CD4-positive, alpha-beta memory T cell (primary cell): ENCODE results near the gene TEX13B. TPM values are rescaled to one million over a fixed set of nuclear protein-coding genes. Genes with fewer than 3 reads are reported as not detected.

Experiments
- CTCF ChIA-PET: fragments of 350-600 bp; sonication (Branson Sonifier 250); formaldehyde crosslinking; loops from one replicate; lab custom pipeline; 2021; ENCODE audit warnings: inconsistent platforms; ENCODE audit not compliant: partially characterized antibody; lab: Charles Lee
- POLR2A ChIA-PET: fragments of 350-600 bp; sonication (Branson Sonifier 250); formaldehyde crosslinking; loops from one replicate; lab custom pipeline; 2021; ENCODE audit not compliant: partially characterized antibody; lab: Charles Lee
- DNase-seq, 5 donors: peaks; one replicate each; pipeline versions ENCODE4 v3.0.0 to v3.0.0-alpha.2; 2020 to 2022; ENCODE audit warnings: mixed read lengths in 1 of 5
- H3K27ac ChIP-seq: one replicate; pipeline ENCODE4 v1.7.0; 2013; ENCODE audit warnings: low read depth, low read length
- H3K27me3 ChIP-seq: 2 replicates; pipeline ENCODE4 v1.7.0; 2013; ENCODE audit warnings: mild to moderate bottlenecking, low read length, moderate library complexity; ENCODE audit not compliant: insufficient read depth
- H3K36me3 ChIP-seq: 2 replicates; pipeline ENCODE4 v1.7.0; 2013; ENCODE audit warnings: mild to moderate bottlenecking, low read length, moderate library complexity; ENCODE audit not compliant: insufficient read depth
- H3K4me1 ChIP-seq: 2 replicates; pipeline ENCODE4 v1.7.0; 2013; ENCODE audit warnings: mild to moderate bottlenecking, low read length, moderate library complexity; ENCODE audit not compliant: insufficient read depth
- H3K4me3 ChIP-seq, 2 donors: one replicate each; pipeline ENCODE4 v1.7.0; 2013; ENCODE audit warnings: low read length in 2 of 2, mild to moderate bottlenecking in 1 of 2
- H3K9me3 ChIP-seq, 2 donors: one replicate each; pipeline ENCODE4 v1.7.0; 2013; ENCODE audit warnings: low read length in 2 of 2, control low read depth in 1 of 2; ENCODE audit not compliant: control insufficient read depth in 1 of 2
- H3K27ac Mint-ChIP-seq, 7 donors: one replicate each; pipeline ENCODE4 v1.8.0; 2020 to 2021; ENCODE audit warnings: mixed read lengths in 7 of 7, mild to moderate bottlenecking in 6 of 7, inconsistent platforms in 3 of 7, moderate library complexity in 3 of 7
- H3K27me3 Mint-ChIP-seq, 2 donors: one replicate each; pipeline ENCODE4 v1.8.0; 2020 to 2021; ENCODE audit warnings: mixed read lengths in 2 of 2
- H3K36me3 Mint-ChIP-seq, 2 donors: one replicate each; pipeline ENCODE4 v1.8.0; 2020 to 2021; ENCODE audit warnings: mixed read lengths in 2 of 2, inconsistent platforms in 1 of 2, mild to moderate bottlenecking in 1 of 2
- H3K4me1 Mint-ChIP-seq, 4 donors: one replicate each; pipeline ENCODE4 v1.8.0; 2020 to 2021; ENCODE audit warnings: mixed read lengths in 4 of 4, mild to moderate bottlenecking in 1 of 4
- H3K4me3 Mint-ChIP-seq, 8 donors: one replicate each; pipeline ENCODE4 v1.8.0; 2020 to 2021; ENCODE audit warnings: mixed read lengths in 8 of 8, mild to moderate bottlenecking in 7 of 8, moderate library complexity in 6 of 8, inconsistent platforms in 3 of 8
- H3K9me3 Mint-ChIP-seq, 8 donors: one replicate each; pipeline ENCODE4 v1.8.0; 2020 to 2021; ENCODE audit warnings: mixed read lengths in 8 of 8, mild to moderate bottlenecking in 5 of 8, inconsistent platforms in 3 of 8, moderate library complexity in 1 of 8
- intact Hi-C: fragments of 100-400 bp; cut with micrococcal nuclease; formaldehyde crosslinking; loops from one replicate; pipeline ENCODE4 v1.15.1; 2023
- polyA plus RNA-seq, 2 donors: library from polyadenylated mRNA; unstranded; fragments of 300-500 nt; fragmentation: Illumina TruSeq; gene quantifications; one replicate each; pipeline ENCODE4 v1.2.3, GENCODE V29; 2021
- total RNA-seq, 2 experiments: library from RNA; stranded (reverse); gene quantifications; one replicate each; pipeline ENCODE4 v1.2.3, GENCODE V29; 2021

Gene TEX13B, protein sequence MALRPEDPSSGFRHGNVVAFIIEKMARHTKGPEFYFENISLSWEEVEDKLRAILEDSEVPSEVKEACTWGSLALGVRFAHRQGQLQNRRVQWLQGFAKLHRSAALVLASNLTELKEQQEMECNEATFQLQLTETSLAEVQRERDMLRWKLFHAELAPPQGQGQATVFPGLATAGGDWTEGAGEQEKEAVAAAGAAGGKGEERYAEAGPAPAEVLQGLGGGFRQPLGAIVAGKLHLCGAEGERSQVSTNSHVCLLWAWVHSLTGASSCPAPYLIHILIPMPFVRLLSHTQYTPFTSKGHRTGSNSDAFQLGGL
- total RNA-seq (not detected), polyA plus RNA-seq (not detected)

DNA sequence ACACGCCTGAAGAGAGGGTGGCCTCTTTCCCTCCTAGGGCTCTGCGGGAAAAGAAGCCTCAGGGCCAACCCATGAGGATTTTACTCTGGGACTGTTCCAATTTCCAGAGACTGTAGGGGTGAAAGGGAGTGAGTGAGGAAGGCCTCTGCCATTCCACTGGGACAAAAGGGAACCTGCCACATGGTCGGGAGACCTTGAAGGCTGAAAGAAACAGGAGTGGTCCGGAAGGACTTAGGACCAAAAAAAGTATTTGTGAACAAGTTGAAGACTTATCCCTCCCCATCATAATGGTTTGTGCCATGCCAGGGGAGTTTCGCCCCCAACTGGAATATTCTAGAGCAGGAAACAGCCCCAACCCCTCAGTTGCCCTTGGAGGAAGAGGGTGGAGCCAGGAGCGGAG is at the start of gene TEX13B:
Gene TEX13B (minus strand): TSS at position 15 of the 400 bp plus-strand sequence. CDS start 243 bp downstream, outside the sequence.
- no peaks in the 10 kb centered on the region for H3K36me3 Mint-ChIP-seq
- Histone ChIP-seq H3K27ac (no peak within 1 kb of the TSS), H3K4me1 (no peaks in the 10 kb centered on the region), H3K9me3 (no peaks in the 10 kb centered on the region), H3K27me3 (no peaks in the 10 kb centered on the region), H3K4me3 (no peak within 1 kb of the TSS), H3K36me3 (no peaks in the 10 kb centered on the region)
- CTCF ChIA-PET: no interaction called here
- H3K9me3 Mint-ChIP-seq: no peaks in the 10 kb centered on the region
- no peak for DNase-seq
- H3K27ac Mint-ChIP-seq: peak within 1 kb of the TSS in 1 of 7 donors; percentile 43
- H3K4me3 Mint-ChIP-seq: no peak within 1 kb of the TSS
- POLR2A ChIA-PET: no interaction called here
- H3K4me1 Mint-ChIP-seq: peaks cover 0 to 4% (median 1%) of the 10 kb centered on the region in 4 donors
- peaks cover 0 to 2% of the 10 kb centered on the region in 2 donors for H3K27me3 Mint-ChIP-seq
- intact Hi-C loops: no loop called here

DNA sequence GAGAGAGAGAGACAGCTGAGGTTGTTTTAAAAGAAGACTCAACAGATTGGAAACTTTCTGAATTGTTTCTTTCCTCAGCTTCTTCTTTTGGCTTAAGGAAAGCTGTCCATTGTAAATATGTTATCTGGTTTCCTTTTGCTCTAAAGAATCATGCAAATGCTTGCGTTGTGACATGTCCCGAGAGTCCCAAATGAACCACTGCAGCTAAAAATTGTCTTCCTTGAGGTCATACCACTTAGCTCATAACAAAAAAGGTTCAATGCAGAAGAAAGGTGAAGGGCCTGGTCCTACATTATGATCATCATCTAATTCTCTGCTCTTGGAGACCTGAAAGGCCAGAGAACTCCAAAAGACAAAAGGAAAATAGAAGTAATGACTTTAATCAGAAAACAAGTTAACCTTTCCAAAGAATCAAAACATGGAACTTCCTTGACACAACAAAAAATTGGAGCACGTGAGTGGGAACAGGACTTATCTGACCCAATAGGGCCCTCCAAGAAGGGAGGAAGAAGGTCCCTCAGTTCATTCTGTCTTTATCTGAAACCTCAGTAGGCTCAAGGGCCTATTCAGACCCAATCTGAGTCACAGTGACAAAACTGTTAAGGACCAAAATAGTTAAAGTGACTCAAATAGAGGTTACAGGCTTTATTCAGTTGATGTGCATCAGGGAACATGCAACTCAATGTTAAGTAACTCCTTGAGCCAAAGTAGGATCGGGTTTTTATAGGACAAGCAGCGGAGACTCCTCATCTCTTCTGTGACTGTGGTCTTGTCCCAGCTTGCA is 48.0 kb upstream of the TEX13B start:
- no peaks in the 10 kb centered on the region for H3K9me3 ChIP-seq
- ChIA-PET POLR2A (interaction anchor here (1.0 kb wide), 1 partner anchor 30 kb away, joined by 3 read pairs; no protein-coding TSS in a partner anchor), CTCF (no interaction called here)
- intact Hi-C loops: no loop called here
- Mint-ChIP-seq H3K27ac (peak overlapping the region in 2 of 7 donors; percentile 41 to 42), H3K36me3 (peaks cover 7% of the 10 kb centered on the region in 2 donors), H3K4me3 (no peak overlapping the region), H3K4me1 (peaks cover 29 to 62% (median 51%) of the 10 kb centered on the region in 4 donors), H3K27me3 (no peaks in the 10 kb centered on the region), H3K9me3 (peaks cover 0 to 1% (median 0%) of the 10 kb centered on the region in 8 donors)
- no peak overlapping the region for H3K27ac ChIP-seq
- no peaks in the 10 kb centered on the region for H3K36me3 ChIP-seq
- peaks cover 20% of the 10 kb centered on the region for H3K4me1 ChIP-seq
- no peak for DNase-seq
- no peaks in the 10 kb centered on the region for H3K27me3 ChIP-seq
- no peak overlapping the region for H3K4me3 ChIP-seq

DNA sequence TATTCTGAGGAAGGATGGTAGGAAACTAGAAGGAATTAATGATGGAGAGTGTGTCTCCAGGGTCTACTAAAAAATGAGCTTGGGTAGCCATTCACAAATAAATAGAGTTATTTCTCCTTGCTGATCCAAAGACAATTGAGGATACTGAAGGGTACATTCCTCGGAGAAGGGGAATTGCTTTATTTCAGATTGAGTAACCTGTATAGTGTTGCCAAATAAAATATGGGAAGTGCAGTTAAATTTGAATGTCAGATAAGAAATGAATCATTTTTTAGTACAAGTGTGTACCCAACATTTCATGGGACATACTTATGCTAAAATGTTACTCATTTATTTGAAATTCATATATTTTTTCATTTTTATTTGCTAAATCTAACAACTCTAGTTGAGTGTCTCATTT is 46.7 kb upstream of the TEX13B start:
- peaks cover 7% of the 10 kb centered on the region in 2 donors for H3K36me3 Mint-ChIP-seq
- no peak overlapping the region for H3K27ac ChIP-seq
- intact Hi-C loops: no loop called here
- no peaks in the 10 kb centered on the region for H3K27me3 Mint-ChIP-seq
- no peak overlapping the region for H3K4me3 Mint-ChIP-seq
- no peak for DNase-seq
- H3K9me3 Mint-ChIP-seq: peaks cover 0 to 1% (median 0%) of the 10 kb centered on the region in 8 donors
- H3K4me1 ChIP-seq: peaks cover 21% of the 10 kb centered on the region
- no peaks in the 10 kb centered on the region for H3K27me3 ChIP-seq
- POLR2A ChIA-PET: no interaction called here
- H3K4me1 Mint-ChIP-seq: peaks cover 34 to 73% (median 58%) of the 10 kb centered on the region in 4 donors
- H3K9me3 ChIP-seq: no peaks in the 10 kb centered on the region
- H3K27ac Mint-ChIP-seq: peak overlapping the region in 3 of 7 donors; percentile 3 to 11 (median 7)
- CTCF ChIA-PET: no interaction called here
- H3K4me3 ChIP-seq: no peak overlapping the region
- no peaks in the 10 kb centered on the region for H3K36me3 ChIP-seq

DNA sequence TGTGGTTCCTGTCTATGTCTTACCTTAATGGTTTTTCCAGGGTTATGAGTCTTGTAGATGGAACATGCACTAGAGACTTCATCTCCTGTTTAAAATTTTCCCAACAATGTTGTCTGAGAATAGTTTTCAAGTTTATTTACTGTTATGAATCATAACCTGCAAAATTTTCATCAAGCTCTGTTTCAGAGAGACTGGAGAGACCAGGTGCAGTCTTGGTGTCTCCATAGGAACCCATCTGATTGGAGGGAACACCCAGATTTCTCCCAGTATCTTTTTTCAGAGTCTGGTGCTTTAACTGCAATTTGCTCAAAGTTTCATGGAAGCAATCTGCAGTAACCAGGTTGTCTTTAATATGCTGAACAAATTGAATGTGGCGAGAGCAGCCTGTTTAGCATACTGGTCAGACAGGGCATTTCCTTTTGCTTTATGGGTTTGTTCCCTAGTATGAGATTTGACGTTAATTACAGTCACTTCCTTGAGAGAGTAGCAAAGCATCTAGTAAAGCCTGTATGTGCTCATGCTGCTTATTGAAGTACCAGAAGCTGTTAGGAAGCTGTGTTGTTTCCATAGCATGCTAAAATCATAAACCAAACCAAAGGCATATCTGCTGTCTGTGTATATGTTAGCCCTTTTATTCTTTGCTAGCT is 43.9 kb upstream of the TEX13B start:
- Histone ChIP-seq H3K27ac (no peak overlapping the region), H3K4me3 (no peak overlapping the region), H3K36me3 (no peaks in the 10 kb centered on the region), H3K27me3 (no peaks in the 10 kb centered on the region), H3K9me3 (no peaks in the 10 kb centered on the region), H3K4me1 (peaks cover 48% of the 10 kb centered on the region)
- H3K27ac Mint-ChIP-seq: peak overlapping the region in 6 of 7 donors; percentile 3 to 74 (median 52)
- peaks cover 0 to 1% (median 0%) of the 10 kb centered on the region in 8 donors for H3K9me3 Mint-ChIP-seq
- H3K27me3 Mint-ChIP-seq: no peaks in the 10 kb centered on the region
- intact Hi-C loops: no loop called here
- H3K36me3 Mint-ChIP-seq: peaks cover 3 to 7% of the 10 kb centered on the region in 2 donors
- ChIA-PET CTCF (interaction anchor here (1.1 kb wide), 1 partner anchor 26 kb away, joined by 3 read pairs; no protein-coding TSS in a partner anchor), POLR2A (interaction anchor here (1.0 kb wide), 1 partner anchor 65 kb away, joined by 3 read pairs; the partner anchor contains the start of genes ATG4A and PSMD10)
- H3K4me3 Mint-ChIP-seq: peak overlapping the region in 3 of 8 donors; percentile 4 to 43 (median 27)
- peaks cover 39 to 84% (median 65%) of the 10 kb centered on the region in 4 donors for H3K4me1 Mint-ChIP-seq
- peak in 4 of 5 donors; percentile 16 to 34 (median 26) for DNase-seq

DNA sequence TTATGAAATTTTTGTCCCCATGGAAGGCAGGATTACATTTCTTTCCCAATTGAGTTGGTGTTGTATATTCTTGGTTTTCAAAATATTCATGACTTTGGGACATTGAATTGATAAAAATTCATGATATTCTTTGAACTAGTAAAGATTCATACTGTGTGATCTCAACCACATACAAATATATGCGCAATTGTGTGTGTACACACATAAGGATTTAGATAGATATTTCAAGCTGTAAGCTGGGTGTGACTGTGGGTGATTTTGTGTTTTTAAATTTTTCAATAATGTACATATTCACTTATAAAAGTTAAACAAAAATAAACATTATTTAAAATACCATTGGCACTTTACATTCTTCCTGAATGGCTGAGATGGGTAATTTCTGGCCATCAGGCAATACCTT is 43.2 kb upstream of the TEX13B start:
- H3K36me3 ChIP-seq: no peaks in the 10 kb centered on the region
- CTCF ChIA-PET: no interaction called here
- Mint-ChIP-seq H3K27me3 (no peaks in the 10 kb centered on the region), H3K27ac (no peak overlapping the region), H3K4me3 (peak overlapping the region in 1 of 8 donors; percentile 26), H3K36me3 (peaks cover 3 to 7% of the 10 kb centered on the region in 2 donors), H3K9me3 (peaks cover 0 to 1% (median 0%) of the 10 kb centered on the region in 8 donors), H3K4me1 (peaks cover 42 to 84% (median 64%) of the 10 kb centered on the region in 4 donors)
- intact Hi-C loops: no loop called here
- H3K27me3 ChIP-seq: no peaks in the 10 kb centered on the region
- H3K9me3 ChIP-seq: no peaks in the 10 kb centered on the region
- H3K27ac ChIP-seq: no peak overlapping the region
- no peak for DNase-seq
- H3K4me1 ChIP-seq: peaks cover 56% of the 10 kb centered on the region
- H3K4me3 ChIP-seq: no peak overlapping the region
- POLR2A ChIA-PET: no interaction called here

DNA sequence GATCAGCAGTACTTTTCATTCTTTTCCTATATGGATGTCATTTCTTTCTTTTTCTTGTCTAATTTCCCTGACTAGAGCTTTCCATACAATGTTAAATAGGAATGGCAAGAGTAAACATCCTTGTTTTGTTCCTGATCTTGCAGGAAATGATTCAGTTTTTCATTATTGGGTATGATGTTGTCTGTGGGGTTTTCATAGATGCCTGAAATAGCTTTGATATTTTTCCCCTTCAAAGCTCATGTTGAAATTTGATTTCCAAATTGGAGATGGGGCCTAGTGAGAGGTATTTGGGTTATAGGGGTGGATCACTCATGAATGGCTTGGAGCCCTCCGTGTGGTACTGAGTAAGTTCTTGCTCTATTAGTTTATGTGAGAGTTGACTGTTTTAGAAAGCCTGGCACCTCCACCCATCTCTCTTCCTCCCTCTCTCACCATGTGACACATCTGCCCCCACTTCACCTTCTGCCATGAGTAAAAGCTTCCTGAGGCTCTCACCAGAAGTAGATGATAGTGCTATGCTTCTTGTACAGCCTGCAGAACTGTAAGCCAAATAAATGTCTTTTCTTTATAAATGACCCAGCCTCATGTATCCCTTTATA is 40.4 kb upstream of the TEX13B start:
- Histone ChIP-seq H3K27ac (no peak overlapping the region), H3K4me3 (no peak overlapping the region), H3K4me1 (peaks cover 62% of the 10 kb centered on the region), H3K27me3 (no peaks in the 10 kb centered on the region), H3K36me3 (no peaks in the 10 kb centered on the region), H3K9me3 (no peaks in the 10 kb centered on the region)
- peaks cover 0 to 4% of the 10 kb centered on the region in 2 donors for H3K36me3 Mint-ChIP-seq
- peak overlapping the region in 6 of 7 donors; percentile 13 to 81 (median 54) for H3K27ac Mint-ChIP-seq
- DNase-seq: no peak
- CTCF ChIA-PET: interaction anchor here (0.9 to 5.7 kb wide), 3 partner anchors 21 to 47 kb away, joined by 3 to 38 read pairs (median 37); no protein-coding TSS in a partner anchor
- peak overlapping the region; percentile 28 to 73 (median 48) for H3K4me3 Mint-ChIP-seq
- H3K27me3 Mint-ChIP-seq: no peaks in the 10 kb centered on the region
- intact Hi-C loops: no loop called here
- peaks cover 47 to 92% (median 67%) of the 10 kb centered on the region in 4 donors for H3K4me1 Mint-ChIP-seq
- no peaks in the 10 kb centered on the region for H3K9me3 Mint-ChIP-seq
- POLR2A ChIA-PET: interaction anchor here (1.0 kb wide), 1 partner anchor 157 kb away, joined by 3 read pairs; no protein-coding TSS in a partner anchor
